Islet of Langerhans (tissue), 1 donor: Measurements from ENCODE around the gene SERPINB2.
A peak's percentile ranks its signal among the peaks of the same experiment; 100 is the strongest.

Experiments used
- FAIRE-seq: peaks from one replicate; lab custom pipeline; 2011; peaks lifted over from hg19 to GRCh38; lab: Jason Lieb, UNC

SERPINB2 gene

DNA sequence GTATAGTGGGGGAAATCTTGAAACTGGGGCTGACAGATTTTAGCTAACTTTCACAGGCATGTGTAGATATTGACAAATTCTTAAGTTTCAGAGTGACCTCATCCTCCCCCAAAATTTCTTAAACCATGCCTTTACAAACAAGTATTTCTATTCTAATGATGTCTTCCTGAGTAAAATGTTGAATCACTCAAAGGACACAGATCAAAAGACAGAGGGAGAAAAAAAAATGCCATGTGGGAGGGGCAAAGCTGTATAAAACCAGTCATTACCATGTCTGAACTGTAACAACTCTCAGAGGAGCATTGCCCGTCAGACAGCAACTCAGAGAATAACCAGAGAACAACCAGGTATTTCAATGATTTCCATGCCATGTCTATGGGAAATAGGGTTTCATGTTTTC, at the start of gene SERPINB2:
SERPINB2 (plus strand) TSS at position 282 of the 400 bp plus-strand sequence. CDS start 3,740 bp downstream, outside the sequence.
- FAIRE-seq = no peak

DNA sequence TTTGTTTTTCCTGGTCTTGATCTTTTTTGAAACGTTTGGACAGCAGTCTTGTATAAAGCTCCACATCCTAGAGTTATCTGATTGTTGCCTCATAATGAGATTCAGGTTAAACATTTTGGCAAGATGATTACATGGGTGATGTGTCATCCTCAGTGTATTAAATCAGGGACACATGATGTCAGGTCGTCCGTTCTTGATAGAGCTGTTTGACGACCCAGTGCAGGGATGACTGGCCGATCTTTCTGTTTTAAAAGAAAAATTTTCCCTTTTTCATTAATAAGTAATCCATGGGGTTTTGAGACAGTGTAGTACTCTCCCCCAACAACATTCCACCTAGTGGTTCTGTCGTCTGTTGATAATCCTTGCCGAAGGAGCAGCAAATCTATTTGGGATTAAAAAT, 44.5 kb upstream of the SERPINB2 start:
- FAIRE-seq = no peak

DNA sequence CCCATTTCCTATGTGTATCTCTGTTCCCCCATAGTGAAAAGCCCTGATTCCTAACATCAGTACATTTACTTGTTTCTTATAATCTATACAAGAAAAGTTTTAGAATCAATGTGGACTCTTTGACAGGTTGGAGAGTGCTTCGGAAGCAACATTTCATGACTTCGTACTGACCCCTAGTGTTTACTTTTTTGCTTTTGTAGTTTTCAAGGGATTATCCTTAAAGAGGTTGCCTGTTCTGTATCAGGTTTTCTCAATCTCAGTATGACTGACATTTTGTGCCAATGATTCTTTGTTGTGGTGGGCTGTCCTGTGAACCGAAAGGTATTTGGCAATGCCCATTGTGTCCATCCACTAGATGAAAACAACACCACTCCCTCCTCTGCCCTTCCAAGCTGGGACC, 43.3 kb upstream of the SERPINB2 start:
- FAIRE-seq = no peak

DNA sequence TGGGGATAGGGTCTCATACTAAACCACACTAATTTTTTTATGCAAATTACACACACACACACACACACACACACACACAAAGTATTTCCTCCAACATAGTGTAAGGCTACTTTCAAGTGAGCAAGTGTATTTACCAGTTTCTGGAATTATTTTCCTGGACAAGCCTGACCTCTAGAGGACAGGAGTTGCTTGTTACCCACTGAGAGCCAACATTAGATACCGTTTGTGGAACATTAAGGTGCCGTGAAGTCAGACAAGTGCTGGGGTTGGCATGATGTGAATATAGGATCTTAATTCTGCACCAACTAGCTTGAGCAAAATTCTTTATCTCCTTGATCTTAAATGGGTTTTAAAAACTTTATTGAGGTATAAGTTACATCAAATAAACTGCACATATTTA, 39.3 kb upstream of the SERPINB2 start:
- FAIRE-seq = peak; percentile 92

- FAIRE-seq = no peak
Observed at GRCh38 chr18:63850020-63850419, 37.5 kb upstream of the SERPINB2 start.

DNA sequence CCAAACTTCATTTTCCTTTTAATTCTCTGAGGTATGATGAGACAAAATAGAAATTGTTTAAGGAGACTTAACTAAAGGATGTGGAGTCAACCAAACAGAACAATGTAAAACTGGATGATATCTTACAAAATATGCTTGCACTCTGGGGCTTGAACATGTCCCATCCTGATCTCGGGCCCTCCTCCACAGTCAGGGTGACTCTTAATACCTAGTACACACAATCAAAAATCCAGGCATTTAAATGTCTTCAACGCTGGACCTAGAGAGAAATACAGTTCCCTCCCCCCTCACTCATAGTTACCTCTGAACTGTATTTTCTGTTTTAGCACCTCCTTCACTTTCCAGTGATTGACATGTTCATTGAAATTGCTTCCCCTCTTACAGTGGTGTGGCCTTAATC, 36.9 kb upstream of the SERPINB2 start:
- no peak for FAIRE-seq

GRCh38 chr18:63858456-63858855, 29.0 kb upstream of the SERPINB2 start:
- FAIRE-seq = no peak

DNA sequence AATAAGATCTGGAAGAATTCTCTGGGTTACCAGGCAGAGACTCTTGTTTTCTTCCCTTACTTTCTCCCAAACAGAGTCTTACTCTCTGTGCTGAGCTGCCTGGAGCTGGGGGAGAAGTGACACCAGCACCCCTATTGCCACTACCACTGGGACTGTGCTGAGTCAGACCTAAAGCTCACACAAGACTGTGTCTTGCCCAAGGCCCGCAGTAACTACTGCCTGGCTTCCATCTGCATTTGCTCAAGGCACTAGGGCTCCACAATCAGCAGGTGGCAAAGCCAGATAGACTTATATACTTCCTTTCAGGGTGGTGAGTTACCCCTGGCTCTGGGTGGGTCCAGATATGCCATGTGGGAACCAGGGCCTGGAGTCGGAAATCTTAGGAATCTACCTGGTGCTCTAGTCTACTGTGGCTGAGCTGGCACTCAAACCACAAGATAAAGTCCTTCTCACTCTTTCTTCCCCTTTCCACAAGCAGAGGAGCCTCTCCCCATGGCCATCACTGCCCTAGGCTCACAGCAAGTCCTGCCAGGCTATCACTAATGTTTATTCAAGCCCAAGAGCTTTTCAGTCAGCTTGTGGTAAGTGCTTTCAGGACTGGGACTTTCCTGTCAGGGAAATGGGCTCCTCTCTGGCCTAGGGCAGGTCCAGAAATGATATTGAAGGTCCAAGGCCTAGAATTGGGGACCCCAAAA, 27.6 kb upstream of the SERPINB2 start:
- FAIRE-seq = no peak

GRCh38 chr18:63860531-63860930, 27.0 kb upstream of the SERPINB2 start:
- no peak for FAIRE-seq

GRCh38 chr18:63867368-63868125, 20.0 kb upstream of the SERPINB2 start:
- FAIRE-seq = no peak

- FAIRE-seq = no peak
Observed at GRCh38 chr18:63868546-63868945, 19.0 kb upstream of the SERPINB2 start.

GRCh38 chr18:63869374-63869773, 18.1 kb upstream of the SERPINB2 start:
- FAIRE-seq = no peak

DNA sequence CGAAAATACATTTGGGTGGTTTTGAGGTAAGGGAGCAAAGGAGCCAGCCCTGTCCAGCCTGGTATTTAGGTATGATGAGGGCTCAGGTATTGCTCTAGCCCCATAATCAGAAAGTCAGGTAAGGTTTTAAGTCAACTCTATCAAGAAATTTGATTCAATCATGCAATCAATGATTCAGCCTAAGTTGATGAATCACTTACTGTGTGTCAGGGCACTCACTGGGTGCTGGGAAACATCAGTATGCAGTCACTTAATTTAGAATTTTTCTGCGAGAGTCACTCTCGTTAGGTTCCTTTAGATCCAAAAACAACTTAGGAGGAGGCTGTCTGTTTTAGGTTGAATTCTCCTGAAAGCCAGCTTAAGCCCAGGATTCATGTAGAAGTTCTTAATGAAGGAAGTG, 17.7 kb upstream of the SERPINB2 start:
- FAIRE-seq = no peak

DNA sequence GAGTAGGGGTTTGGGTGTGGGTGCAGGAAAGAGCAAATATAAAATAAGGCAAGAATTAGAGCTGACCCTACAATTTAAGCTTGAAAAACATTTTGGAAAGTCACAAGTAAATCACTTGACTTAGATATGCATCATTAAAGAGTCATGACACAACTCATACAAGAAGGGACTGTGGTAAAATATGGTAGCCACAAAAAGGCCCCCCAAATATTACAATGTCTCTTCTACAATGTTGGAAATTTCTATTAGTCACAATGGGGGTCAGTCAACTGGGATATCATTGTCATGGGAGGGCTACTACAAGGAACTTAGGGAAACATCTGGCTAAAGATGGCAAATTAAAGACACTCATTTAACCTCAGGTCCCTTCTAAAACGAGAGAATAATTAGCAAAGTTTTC, 15.7 kb upstream of the SERPINB2 start:
- FAIRE-seq = no peak

DNA sequence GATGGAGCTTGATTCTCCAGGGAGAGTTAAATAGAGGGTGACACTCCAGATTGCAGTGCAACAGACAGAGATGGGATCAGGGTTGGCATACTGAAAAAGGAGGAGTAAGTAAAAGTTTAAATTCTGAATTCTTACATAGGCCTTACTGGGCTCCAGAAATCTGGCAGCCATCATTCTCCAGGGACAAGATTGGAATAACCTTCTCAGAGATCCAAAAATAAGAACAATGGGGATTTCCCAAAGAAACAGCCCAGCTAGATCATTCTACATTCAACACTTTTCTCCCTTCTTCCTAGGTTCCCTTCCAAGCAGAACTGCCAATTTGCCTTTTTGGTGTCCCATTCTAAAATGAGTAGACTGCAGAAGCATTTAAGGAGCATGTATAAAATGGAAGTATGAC, 14.9 kb upstream of the SERPINB2 start:
- no peak for FAIRE-seq

DNA sequence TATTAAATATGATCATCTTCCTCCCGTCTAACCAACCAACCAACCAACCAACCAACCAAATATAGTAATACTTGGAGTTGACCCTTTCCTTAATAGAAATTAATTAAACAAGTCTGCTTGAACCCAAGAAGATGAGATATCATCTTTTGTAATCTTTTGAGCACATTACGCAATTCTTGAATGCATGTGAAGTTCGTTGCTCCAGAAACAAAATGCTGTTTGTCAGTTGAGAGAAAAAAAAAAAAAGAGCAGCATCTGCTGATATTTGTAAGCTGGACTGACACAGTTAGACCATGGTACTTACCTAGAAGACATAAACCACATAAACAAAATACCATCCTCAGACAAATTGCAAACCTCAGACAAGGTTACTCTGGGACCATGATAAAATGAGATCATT, 9.2 kb upstream of the SERPINB2 start:
- no peak for FAIRE-seq

- no peak for FAIRE-seq
Observed at GRCh38 chr18:63878925-63879324, 8.6 kb upstream of the SERPINB2 start.

- FAIRE-seq = no peak
Observed at GRCh38 chr18:63879709-63880108, 7.8 kb upstream of the SERPINB2 start.

DNA sequence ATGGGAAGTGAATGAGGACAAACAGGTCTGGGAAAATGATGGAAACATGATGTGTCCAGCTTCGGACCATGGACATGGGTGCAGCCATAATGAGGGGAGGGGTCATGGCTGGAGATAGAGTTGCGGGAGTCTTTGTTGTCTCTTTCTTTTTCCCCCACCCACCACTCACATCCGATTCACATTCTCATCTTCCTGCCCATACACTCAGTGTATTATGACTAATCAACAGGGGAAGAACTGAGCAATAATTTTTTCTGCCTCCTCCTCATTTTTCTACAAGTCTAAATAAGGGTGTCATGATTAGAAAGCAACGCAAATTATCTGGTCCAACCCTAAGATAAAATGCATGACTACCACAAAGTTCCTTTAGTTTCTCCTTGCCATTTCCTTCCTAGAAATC, 5.7 kb upstream of the SERPINB2 start:
- no peak for FAIRE-seq

DNA sequence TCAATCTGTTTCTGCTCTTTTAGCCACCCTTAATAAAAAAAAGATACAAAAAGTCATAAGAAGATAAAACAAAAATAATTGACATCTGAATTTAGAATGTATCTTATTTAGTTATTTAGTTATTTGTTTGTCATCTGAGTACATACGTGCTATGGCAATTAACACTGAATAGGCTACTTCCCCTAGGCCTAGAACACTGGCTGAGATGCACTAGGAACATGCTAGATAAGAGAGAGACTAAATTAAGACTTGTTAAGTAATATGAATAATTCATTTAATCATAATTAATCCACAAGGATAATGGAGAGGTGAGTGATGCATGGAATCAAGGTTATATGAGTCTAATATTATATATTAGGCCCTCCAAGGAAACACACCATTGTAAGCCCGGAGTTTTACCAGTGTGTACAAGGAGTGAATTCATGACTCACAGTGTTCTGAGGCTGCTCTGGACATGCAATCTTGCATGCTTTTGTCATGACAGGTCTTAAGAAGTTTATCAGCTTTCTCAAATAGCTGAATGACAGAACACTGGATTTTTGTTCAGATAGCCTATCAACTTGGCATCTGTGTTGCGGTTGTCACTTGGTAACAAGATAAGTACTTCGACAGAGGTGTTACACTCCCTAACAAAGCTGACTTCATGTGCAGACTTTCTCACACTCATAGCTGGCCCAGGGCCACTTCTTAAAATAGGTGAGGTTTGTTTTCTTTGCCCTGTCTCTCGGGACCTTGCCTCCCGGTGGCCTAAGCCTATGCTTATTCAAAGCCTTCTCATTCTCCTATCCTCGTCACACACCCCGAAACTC, 5.0 kb upstream of the SERPINB2 start:
- FAIRE-seq = no peak

GRCh38 chr18:63883617-63884016, 3.9 kb upstream of the SERPINB2 start:
- FAIRE-seq = no peak

DNA sequence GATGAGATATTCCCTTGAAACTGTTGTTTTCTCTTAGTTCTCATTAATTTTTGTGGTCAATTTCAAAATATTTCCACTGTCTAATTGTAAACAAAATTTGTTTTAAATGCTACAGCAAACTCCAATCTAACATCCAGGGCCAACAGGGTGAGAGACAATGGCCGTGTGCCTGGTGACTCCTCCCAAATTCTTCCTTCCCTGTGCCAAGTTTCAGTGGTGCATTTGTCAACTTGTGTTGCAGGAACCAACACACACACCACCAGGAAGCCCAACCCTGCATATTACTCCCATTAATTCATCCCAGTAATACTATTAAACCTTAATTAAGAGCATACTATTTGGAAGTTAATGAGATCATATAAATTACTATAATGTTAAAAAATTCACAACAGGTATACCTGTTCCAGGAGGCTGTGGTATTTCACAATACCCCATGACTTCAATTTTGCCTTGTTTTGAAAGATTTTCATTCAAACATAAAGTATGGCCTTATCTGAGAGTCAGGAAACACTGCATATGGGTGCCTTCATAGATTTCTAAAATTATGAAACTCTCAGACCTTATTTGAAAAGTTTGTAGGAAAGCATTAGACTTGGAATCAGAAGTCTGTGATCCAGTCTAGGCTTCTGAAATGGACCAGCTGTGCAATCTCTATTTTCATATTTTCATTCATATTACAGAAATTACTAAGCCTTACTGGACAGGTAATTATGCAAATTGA, 1.1 kb downstream of the SERPINB2 start:
- no peak for FAIRE-seq
